H1 (cell line): ENCODE results near the gene IDE. TPM values are rescaled to one million over a fixed set of nuclear protein-coding genes. Genes with fewer than 3 reads are reported as not detected.

Source experiments
- CTCF ChIA-PET: fragments of 300-600 bp; sonication (Branson Sonifier 250); formaldehyde crosslinking; loops from one replicate; lab custom pipeline; 2021; ENCODE audit not compliant: partially characterized antibody; lab: Charles Lee
- POLR2A ChIA-PET: fragments of 300-600 bp; sonication (Branson Sonifier 250); formaldehyde crosslinking; loops from one replicate; lab custom pipeline; 2021; ENCODE audit warnings: inconsistent platforms; ENCODE audit not compliant: partially characterized antibody; lab: Charles Lee
- DNase-seq, 2 experiments: peaks; one replicate each; pipeline versions ENCODE4 v3.0.0 to v3.0.0-alpha.2; 2010 to 2022; ENCODE audit warnings: low spot score in 2 of 2, low read depth in 1 of 2, mixed read lengths in 1 of 2
- FAIRE-seq: peaks from 2 replicates; lab custom pipeline; 2011; peaks lifted over from hg19 to GRCh38; lab: Jason Lieb, UNC
- H2AFZ ChIP-seq: 2 replicates; pipeline ENCODE4 v1.8.1; 2012; ENCODE audit warnings: low read length, inconsistent platforms
- H2AK5ac ChIP-seq: 2 replicates; pipeline ENCODE4 v1.6.1; 2013; ENCODE audit warnings: low read depth, low read length
- H2BK120ac ChIP-seq: replicated peaks from 2 replicates; pipeline ENCODE3; 2013; ENCODE audit warnings: low read depth, low read length, inconsistent platforms
- H2BK12ac ChIP-seq: 2 replicates; pipeline ENCODE4 v1.6.1; 2013; ENCODE audit warnings: low read depth, low read length
- H2BK15ac ChIP-seq: 2 replicates; pipeline ENCODE4 v1.6.1; 2013; ENCODE audit warnings: low read length
- H2BK20ac ChIP-seq: 2 replicates; pipeline ENCODE4 v1.6.1; 2013; ENCODE audit warnings: low read length
- H2BK5ac ChIP-seq: 2 replicates; pipeline ENCODE4 v1.6.1; 2013; ENCODE audit warnings: low read depth, low read length
- H3K14ac ChIP-seq: 2 replicates; pipeline ENCODE4 v1.6.1; 2013; ENCODE audit warnings: inconsistent platforms; ENCODE audit not compliant: insufficient read length
- H3K18ac ChIP-seq: 2 replicates; pipeline ENCODE4 v1.6.1; 2013; ENCODE audit warnings: low read length; ENCODE audit errors: extremely low read depth
- H3K23ac ChIP-seq: 2 replicates; pipeline ENCODE4 v1.6.1; 2013; ENCODE audit warnings: inconsistent platforms; ENCODE audit not compliant: insufficient read length
- H3K23me2 ChIP-seq: 2 replicates; pipeline ENCODE4 v1.6.1; 2013; ENCODE audit warnings: low read depth, low read length
- H3K27ac ChIP-seq: 2 replicates; pipeline ENCODE4 v1.6.1; 2011; ENCODE audit warnings: low read depth, low read length, inconsistent platforms
- H3K27me3 ChIP-seq, 4 experiments: replicated peaks in 1 of 4; 1 replicate in 1 of 4; 2 replicates in 3 of 4; pipeline versions ENCODE4 v1.6.1 to v1.8.1; 2011 to 2013; ENCODE audit warnings: low read length in 3 of 4, mild to moderate bottlenecking in 3 of 4, inconsistent platforms in 2 of 4, mixed read lengths in 2 of 4, moderate library complexity in 1 of 4; ENCODE audit not compliant: control insufficient read depth in 3 of 4, insufficient read depth in 3 of 4; ENCODE audit errors: extremely low read depth in 1 of 4
- H3K36me3 ChIP-seq, 4 experiments: 2 replicates each; pipeline versions ENCODE4 v1.6.1 to v1.8.1; 2011 to 2013; ENCODE audit warnings: mild to moderate bottlenecking in 4 of 4, low read length in 3 of 4, moderate library complexity in 2 of 4, control low read depth in 1 of 4, inconsistent platforms in 1 of 4; ENCODE audit not compliant: insufficient read depth in 4 of 4, control insufficient read depth in 2 of 4
- H3K4ac ChIP-seq: replicated peaks from 2 replicates; pipeline ENCODE3; 2013; ENCODE audit warnings: low read length, low read depth, mixed read lengths, inconsistent platforms; ENCODE audit not compliant: insufficient read length
- H3K4me1 ChIP-seq, 4 experiments: replicated peaks in 1 of 4; 1 replicate in 1 of 4; 2 replicates in 3 of 4; pipeline versions ENCODE4 v1.6.1 to v1.8.1; 2011 to 2013; ENCODE audit warnings: low read length in 3 of 4, inconsistent platforms in 2 of 4, mixed read lengths in 1 of 4; ENCODE audit not compliant: insufficient read depth in 4 of 4, control insufficient read depth in 3 of 4
- H3K4me2 ChIP-seq, 2 experiments: 2 replicates each; pipeline versions ENCODE4 v1.6.1 to v1.8.1; 2011 to 2013; ENCODE audit warnings: low read depth in 2 of 2, low read length in 2 of 2, control low read depth in 1 of 2, inconsistent platforms in 1 of 2, mild to moderate bottlenecking in 1 of 2; ENCODE audit not compliant: insufficient read depth in 1 of 2
- H3K4me3 ChIP-seq, 4 experiments: fragments of 200-600, 300-600 bp in 1 of 4; sonication (generic), shearing (Covaris generic), sonication (Bioruptor Twin) in 1 of 4; 2 replicates each; pipeline versions ENCODE4 v1.5.1 to v1.8.1; 2011 to 2016; ENCODE audit warnings: low read length in 4 of 4, low read depth in 3 of 4, control low read depth in 2 of 4, inconsistent platforms in 2 of 4, mild to moderate bottlenecking in 2 of 4, mixed read lengths in 1 of 4, moderate library complexity in 1 of 4; ENCODE audit not compliant: insufficient read depth in 2 of 4; ENCODE audit errors: extremely low read depth in 1 of 4
- H3K56ac ChIP-seq: replicated peaks from 2 replicates; pipeline ENCODE3; 2013; ENCODE audit warnings: low read depth, mild to moderate bottlenecking, mixed read lengths, low read length, inconsistent platforms; ENCODE audit not compliant: insufficient read length
- H3K79me1 ChIP-seq: 2 replicates; pipeline ENCODE4 v1.6.1; 2013; ENCODE audit warnings: low read depth, low read length, control low read depth
- H3K79me2 ChIP-seq, 2 experiments: 2 replicates each; pipeline versions ENCODE4 v1.6.1 to v1.8.1; 2012 to 2013; ENCODE audit warnings: low read length in 2 of 2, mild to moderate bottlenecking in 2 of 2, inconsistent platforms in 1 of 2; ENCODE audit not compliant: insufficient read depth in 2 of 2, control insufficient read depth in 1 of 2
- H3K9ac ChIP-seq, 4 experiments: replicated peaks in 1 of 4; 1 replicate in 1 of 4; 2 replicates in 3 of 4; pipeline versions ENCODE4 v1.6.1 to v1.8.1; 2011 to 2013; ENCODE audit warnings: low read depth in 3 of 4, low read length in 3 of 4, control low read depth in 2 of 4, mild to moderate bottlenecking in 2 of 4, moderate library complexity in 2 of 4, inconsistent platforms in 1 of 4; ENCODE audit errors: extremely low read depth in 1 of 4
- H3K9me3 ChIP-seq, 2 experiments: 2 replicates each; pipeline versions ENCODE4 v1.6.1 to v1.8.1; 2012 to 2013; ENCODE audit warnings: mild to moderate bottlenecking in 2 of 2, moderate library complexity in 2 of 2, control low read depth in 1 of 2, inconsistent platforms in 1 of 2, low read depth in 1 of 2, low read length in 1 of 2, mixed read lengths in 1 of 2; ENCODE audit not compliant: insufficient read depth in 2 of 2
- H4K20me1 ChIP-seq, 2 experiments: replicated peaks in 1 of 2; 2 replicates each; pipeline versions ENCODE3 to v1.8.1; 2011 to 2013; ENCODE audit warnings: inconsistent platforms in 2 of 2, low read length in 2 of 2, mild to moderate bottlenecking in 1 of 2; ENCODE audit not compliant: insufficient read depth in 2 of 2, control insufficient read depth in 1 of 2
- H4K5ac ChIP-seq: 2 replicates; pipeline ENCODE4 v1.6.1; 2013; ENCODE audit warnings: low read length, low read depth, mixed read lengths, inconsistent platforms; ENCODE audit not compliant: insufficient read length
- H4K8ac ChIP-seq: 2 replicates; pipeline ENCODE4 v1.8.0; 2013; ENCODE audit warnings: mild to moderate bottlenecking, moderate library complexity, low read length, inconsistent platforms; ENCODE audit not compliant: insufficient read depth; ENCODE audit errors: extremely low read depth
- H4K91ac ChIP-seq: replicated peaks from 2 replicates; pipeline ENCODE3; 2013; ENCODE audit warnings: low read length, mixed read lengths, inconsistent platforms; ENCODE audit not compliant: insufficient read length
- ATF3 ChIP-seq: IDR thresholded peaks from 2 replicates; pipeline ENCODE4 v1.6.1; 2011; ENCODE audit warnings: low read depth, mild to moderate bottlenecking, low read length; ENCODE audit not compliant: insufficient read depth
- CHD1 ChIP-seq: IDR thresholded peaks from 2 replicates; pipeline ENCODE4 v1.6.1; 2012; ENCODE audit warnings: low read depth, low read length, improper control_type of control experiment
- SIRT6 ChIP-seq: IDR thresholded peaks from one replicate; pipeline ENCODE4 v1.7.1; 2012; ENCODE audit warnings: low read length, inconsistent platforms
- TAF7 ChIP-seq: optimal IDR thresholded peaks from 2 replicates; pipeline ENCODE3; 2011; ENCODE audit warnings: low read depth, mild to moderate bottlenecking, inconsistent platforms, low read length, moderate library complexity, borderline replicate concordance
- WGBS, 2 experiments: shearing (Covaris generic) in 1 of 2; methylation state at CpG; one replicate each; pipeline versions ENCODE4 v1.1.6 to v1.1.7; 2013 to 2015; ENCODE audit warnings: low lambda C conversion rate in 2 of 2, mixed read lengths in 2 of 2, inconsistent platforms in 1 of 2, low coverage in 1 of 2, missing lambda C conversion rate in 1 of 2; ENCODE audit not compliant: insufficient replicate concordance in 2 of 2, insufficient coverage in 1 of 2, insufficient read length in 1 of 2; ENCODE audit errors: extremely low coverage in 1 of 2, missing lambda C conversion rate in 1 of 2; 5-methylcytosine and 5-hydroxymethylcytosine counted together
- polyA plus RNA-seq, 7 experiments: library from polyadenylated mRNA; depleted of rRNA in 3 of 7; stranded (reverse) in 5 of 7; unstranded in 2 of 7; fragments of >200 nt in 5 of 7; fragments of 200-250 nt in 2 of 7; gene quantifications; 1 replicate in 5 of 7; 2 replicates in 1 of 7; 4 replicates in 1 of 7; pipeline versions ENCODE4 v1.2.1 to v1.2.3, GENCODE V29; 2011 to 2013; ENCODE audit warnings: missing spikeins in 2 of 7, mixed read lengths in 2 of 7
- total RNA-seq: library from RNA; stranded (reverse); fragmentation: NEBNext Ultra II Directional; extraction: Animal tissue kit (Norgen Biotek cat#: 25700); gene quantifications from 2 replicates; pipeline ENCODE4 v1.2.1, GENCODE V29; 2021

The IDE gene
- total and polyA plus RNA-seq, 2 of the 8 experiments (the other 6 are each of a cell fraction or from before 2014, with no cell fraction given), result 12.7 to 52.7 TPM

- no peak overlapping the region for H3K9ac ChIP-seq
- no peak overlapping the region for H4K91ac ChIP-seq
- no peak overlapping the region for H2BK120ac ChIP-seq
- no peak overlapping the region for H3K56ac ChIP-seq
- H3K23me2 ChIP-seq, result no peaks in the 10 kb centered on the region
- 89% methylated on average over 2 of the region's 2 CpGs; no CpG with 5 or more reads in 1 of the 2 experiments for WGBS, 2 experiments
- no peak overlapping the region for H3K4me3 ChIP-seq
- H2BK12ac ChIP-seq, result no peak overlapping the region
- no peak overlapping the region for H3K23ac ChIP-seq
- no peaks in the 10 kb centered on the region for H3K79me1 ChIP-seq
- no peak overlapping the region for H3K4me2 ChIP-seq
- no peaks in the 10 kb centered on the region for H3K4me1 ChIP-seq
- no peaks in the 10 kb centered on the region for H4K20me1 ChIP-seq
- H2BK20ac ChIP-seq, result no peak overlapping the region
- no peak overlapping the region for H2AK5ac ChIP-seq
- H2BK15ac ChIP-seq, result no peak overlapping the region
- no peak overlapping the region for H3K14ac ChIP-seq
- no peaks in the 10 kb centered on the region for H3K9me3 ChIP-seq
- POLR2A ChIA-PET, result no interaction called here
- no peak for FAIRE-seq
- H4K5ac ChIP-seq, result no peak overlapping the region
- no peaks in the 10 kb centered on the region for H3K27me3 ChIP-seq
- H3K27ac ChIP-seq, result no peak overlapping the region
- no peak overlapping the region for H4K8ac ChIP-seq
- no peak for DNase-seq
- peaks cover 0 to 25% (median 5%) of the 10 kb centered on the region in 4 experiments; a peak in 7 of 8 replicates for H3K36me3 ChIP-seq
- no peak overlapping the region for H2AFZ ChIP-seq
- no peak overlapping the region for H3K18ac ChIP-seq
- CTCF ChIA-PET, result interaction anchor here (1.0 kb wide), 1 partner anchor 8 kb away, joined by 5 read pairs; no protein-coding TSS in a partner anchor
- no peak overlapping the region for H2BK5ac ChIP-seq
- H3K79me2 ChIP-seq, result no peaks in the 10 kb centered on the region
- H3K4ac ChIP-seq, result no peak overlapping the region
- TF ChIP-seq TAF7, result no peak
- TF ChIP-seq CHD1, result no peak
- no peak for TF ChIP-seq SIRT6
- TF ChIP-seq ATF3, result no peak
Measured at GRCh38 chr10:92508866-92509265, 65.0 kb downstream of the IDE start.
